ENCODE results near the gene PHACTR3.

Gene PHACTR3

DNA sequence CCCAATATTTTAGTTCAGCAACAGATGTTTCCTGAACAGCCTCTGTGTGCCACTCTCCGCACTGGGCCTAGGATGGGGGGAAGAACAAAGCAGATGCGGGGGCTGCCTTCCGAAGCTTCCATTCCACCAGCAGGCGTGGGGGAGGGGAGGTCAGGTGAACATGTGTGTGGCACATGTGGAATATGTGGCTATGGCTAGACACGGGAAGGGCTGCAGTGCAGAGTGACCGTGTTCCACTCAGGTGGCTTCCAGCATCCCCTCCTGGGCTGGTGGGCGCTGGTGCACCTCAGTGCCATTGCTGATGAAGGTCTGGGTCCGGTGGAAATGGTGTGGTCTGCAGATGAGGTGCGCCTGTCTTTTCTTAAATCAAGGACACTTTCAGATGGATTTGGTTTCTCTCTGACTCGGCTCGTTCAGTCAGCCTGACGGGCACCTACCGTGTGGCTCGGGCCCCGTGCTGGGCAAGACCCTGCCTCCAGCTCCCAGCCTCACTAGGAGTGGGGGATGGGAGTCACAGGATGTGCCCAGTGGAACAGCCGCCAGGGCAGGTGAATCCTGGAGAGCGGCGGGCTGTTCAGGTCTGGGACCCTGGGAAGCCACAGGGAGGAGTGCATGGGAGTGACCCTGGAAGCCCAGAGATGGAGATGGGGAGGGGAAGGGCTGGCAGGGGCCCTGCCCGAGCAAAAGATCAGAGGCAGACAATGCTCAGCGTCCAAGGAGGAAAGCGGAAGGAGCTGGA is 218.1 kb downstream of the PHACTR3 start:
- H3K4me3 ChIP-seq (ENCODE audit: low read length) = no peak overlapping the region
- TF ChIP-seq ZNF274 (IDR thresholded peaks at IDR 0.05; ENCODE audit: low read depth, low read length) = no peak

GRCh38 chr20:59823030-59823423 is 218.7 kb downstream of the PHACTR3 start:
- H3K4me3 ChIP-seq (ENCODE audit: low read length) = no peak overlapping the region
- no peak for TF ChIP-seq ZNF274 (IDR thresholded peaks at IDR 0.05; ENCODE audit: low read depth, low read length)

DNA sequence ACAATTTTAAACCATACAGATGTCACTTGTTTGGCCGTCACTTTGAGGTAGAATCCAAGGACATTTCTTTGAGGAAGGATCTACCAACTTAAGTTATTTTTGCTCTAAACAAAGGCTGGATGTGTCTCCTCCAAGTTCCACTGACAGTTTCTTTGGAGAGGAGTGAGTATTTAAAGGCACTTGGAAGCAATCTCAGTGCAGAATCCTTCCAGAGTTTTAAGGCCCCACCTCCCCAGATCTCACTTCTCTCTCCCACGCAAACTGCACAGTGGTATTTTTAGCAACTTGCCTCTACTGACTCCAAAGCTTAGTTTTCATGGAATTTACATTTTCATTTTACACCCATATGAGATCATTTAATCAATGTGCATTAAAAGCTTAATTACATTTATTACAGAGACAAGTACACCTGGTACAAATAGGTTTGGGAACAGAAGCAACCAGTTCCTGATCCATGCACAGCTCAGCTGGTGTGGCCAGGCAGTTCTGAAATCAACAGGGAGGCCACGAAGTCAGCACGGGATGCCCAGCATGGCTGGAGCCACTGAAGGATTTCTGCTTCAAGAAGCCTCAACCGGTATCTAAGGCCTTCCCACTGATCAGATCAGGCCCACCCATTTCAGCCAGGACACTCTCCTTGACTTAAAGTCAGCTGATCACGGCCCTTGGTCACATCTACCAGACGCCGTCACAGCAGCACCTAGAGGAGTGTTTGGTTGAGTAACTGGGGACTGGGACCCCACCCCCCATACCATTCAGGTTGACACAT is 219.3 kb downstream of the PHACTR3 start:
- TF ChIP-seq ZNF274 (IDR thresholded peaks at IDR 0.05; ENCODE audit: low read depth, low read length) = no peak
- no peak overlapping the region for H3K4me3 ChIP-seq (ENCODE audit: low read length)

- no peak overlapping the region for H3K4me3 ChIP-seq (ENCODE audit: low read length)
- no peak for TF ChIP-seq ZNF274 (IDR thresholded peaks at IDR 0.05; ENCODE audit: low read depth, low read length)
These were observed 220.6 kb downstream of the PHACTR3 start for GRCh38 chr20:59824711-59825562.

GRCh38 chr20:59825563-59825920 is 221.2 kb downstream of the PHACTR3 start:
- TF ChIP-seq ZNF274 (IDR thresholded peaks at IDR 0.05; ENCODE audit: low read depth, low read length) = no peak
- no peak overlapping the region for H3K4me3 ChIP-seq (ENCODE audit: low read length)

GRCh38 chr20:59825944-59826759 is 221.8 kb downstream of the PHACTR3 start:
- TF ChIP-seq ZNF274 (IDR thresholded peaks at IDR 0.05; ENCODE audit: low read depth, low read length) = no peak
- no peak overlapping the region for H3K4me3 ChIP-seq (ENCODE audit: low read length)

- H3K4me3 ChIP-seq (ENCODE audit: low read length) = no peak overlapping the region
- TF ChIP-seq ZNF274 (IDR thresholded peaks at IDR 0.05; ENCODE audit: low read depth, low read length) = no peak
These were observed 223.1 kb downstream of the PHACTR3 start for GRCh38 chr20:59827138-59828056.

DNA sequence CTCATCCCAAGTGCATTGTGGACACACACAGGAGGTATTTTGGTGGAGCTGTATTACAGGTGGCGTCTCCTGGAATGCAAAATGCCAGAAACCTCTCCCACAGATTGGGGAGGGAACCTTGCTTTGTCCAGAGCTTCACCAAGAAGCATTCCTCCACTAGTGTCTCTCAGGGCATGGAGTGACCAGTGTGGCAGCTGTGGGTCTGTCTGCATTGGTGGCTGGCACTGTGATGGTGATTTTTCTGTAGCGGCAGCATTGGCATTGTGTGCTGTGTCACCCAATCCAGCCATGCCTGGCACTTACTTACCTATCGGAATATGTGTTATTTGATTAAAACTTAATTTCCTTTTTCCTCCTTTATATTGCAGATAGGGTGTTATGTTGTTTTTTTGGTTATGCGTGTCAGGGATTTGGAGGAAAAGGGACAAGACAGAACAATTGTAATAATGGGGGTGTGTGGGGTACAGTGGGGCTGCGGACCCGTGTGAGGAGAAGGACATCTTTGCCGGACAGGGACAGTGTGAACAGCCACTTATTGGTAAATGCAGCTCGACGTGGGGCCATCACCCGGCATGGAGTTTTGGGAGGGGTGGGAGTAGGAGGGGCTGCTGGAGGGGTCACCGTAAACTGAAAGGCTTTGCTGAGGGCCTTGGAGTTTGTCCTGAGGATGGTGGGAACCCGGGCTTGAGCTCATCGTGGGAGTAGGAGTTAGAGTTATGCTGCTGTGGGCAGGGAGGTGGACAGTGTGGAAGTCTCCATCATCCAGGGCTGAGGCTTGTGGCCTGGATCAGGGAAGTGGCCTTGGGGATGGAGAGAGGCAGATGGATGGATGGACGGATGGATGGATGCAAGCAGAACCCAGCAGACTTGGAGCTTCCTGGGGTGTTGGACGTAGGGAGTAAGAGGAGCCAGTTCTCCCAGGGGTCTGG is 224.0 kb downstream of the PHACTR3 start:
- TF ChIP-seq ZNF274 (IDR thresholded peaks at IDR 0.05; ENCODE audit: low read depth, low read length) = no peak
- no peak overlapping the region for H3K4me3 ChIP-seq (ENCODE audit: low read length)

GRCh38 chr20:59829054-59829785 is 224.9 kb downstream of the PHACTR3 start:
- no peak overlapping the region for H3K4me3 ChIP-seq (ENCODE audit: low read length)
- TF ChIP-seq ZNF274 (IDR thresholded peaks at IDR 0.05; ENCODE audit: low read depth, low read length) = no peak

DNA sequence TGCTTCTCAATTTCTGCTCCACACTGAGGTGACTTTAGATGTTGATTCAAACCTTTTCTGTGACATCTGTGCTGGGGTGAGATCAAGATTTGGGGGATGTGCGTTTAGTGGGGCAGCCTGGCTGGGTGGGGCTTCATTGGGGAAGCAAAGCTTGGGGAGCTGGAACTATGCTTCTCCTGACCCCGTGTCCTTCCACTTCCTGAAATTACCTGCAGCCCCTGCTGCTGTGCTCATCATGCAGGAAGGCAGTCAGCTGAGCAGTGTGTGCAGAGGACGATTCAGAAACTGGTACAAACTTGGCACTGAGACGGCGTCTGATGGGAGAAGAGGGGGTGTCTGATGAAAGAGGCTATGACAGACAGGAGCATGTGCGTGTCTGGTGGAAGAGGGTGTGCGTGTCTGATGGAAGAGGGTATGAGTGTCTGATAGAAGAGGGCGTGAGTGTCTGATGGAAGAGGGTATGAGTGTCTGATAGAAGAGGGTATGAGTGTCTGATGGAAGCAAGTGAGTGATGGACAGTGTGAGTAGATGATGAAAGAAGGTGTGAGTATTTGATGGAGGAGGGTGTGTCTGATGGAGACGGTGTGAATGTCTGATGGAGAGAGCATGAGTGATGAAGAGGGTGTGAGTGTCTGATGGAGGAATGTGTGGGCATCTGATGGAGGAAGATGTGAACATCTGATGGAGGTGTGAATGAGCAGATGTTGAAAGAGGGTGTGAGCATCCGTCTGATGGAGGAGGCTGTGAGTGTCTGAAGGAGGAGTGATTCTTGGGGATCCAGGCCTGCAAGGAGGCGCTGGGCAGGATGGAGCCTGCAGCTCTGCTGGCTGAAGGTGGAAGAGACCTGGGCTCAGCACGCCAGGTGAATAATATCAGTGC is 225.7 kb downstream of the PHACTR3 start:
- H3K4me3 ChIP-seq (ENCODE audit: low read length) = no peak overlapping the region
- no peak for TF ChIP-seq ZNF274 (IDR thresholded peaks at IDR 0.05; ENCODE audit: low read depth, low read length)

Measured in GM08714 (cell line).